Left lobe of liver (tissue), 2 donors: ENCODE results near the gene ADA. TPM values are rescaled to one million over a fixed set of nuclear protein-coding genes. Genes with fewer than 3 reads are reported as not detected.

Experiments
- ATAC-seq: fragments of 200-7000 bp; cut with Tn5 transposase; one replicate; pipeline ENCODE4 v1.9.1; 2020; ENCODE audit warnings: mild to moderate bottlenecking, moderate library complexity
- DNase-seq: peaks from one replicate; pipeline ENCODE4 v3.0.0-alpha.2; 2020; ENCODE audit warnings: low spot score
- total RNA-seq: library from RNA; stranded (reverse); gene quantifications from one replicate; pipeline ENCODE4 v1.2.1, GENCODE V29; 2021
- donor health status: DM: no; HTN: no; CAD: no; lungs with moderate emphysema.
- donor health status: DM: no; HTN: yes; CAD: no.

ADA gene
- total RNA-seq, 1 donor from 2014 or later: 3.7 TPM

DNA sequence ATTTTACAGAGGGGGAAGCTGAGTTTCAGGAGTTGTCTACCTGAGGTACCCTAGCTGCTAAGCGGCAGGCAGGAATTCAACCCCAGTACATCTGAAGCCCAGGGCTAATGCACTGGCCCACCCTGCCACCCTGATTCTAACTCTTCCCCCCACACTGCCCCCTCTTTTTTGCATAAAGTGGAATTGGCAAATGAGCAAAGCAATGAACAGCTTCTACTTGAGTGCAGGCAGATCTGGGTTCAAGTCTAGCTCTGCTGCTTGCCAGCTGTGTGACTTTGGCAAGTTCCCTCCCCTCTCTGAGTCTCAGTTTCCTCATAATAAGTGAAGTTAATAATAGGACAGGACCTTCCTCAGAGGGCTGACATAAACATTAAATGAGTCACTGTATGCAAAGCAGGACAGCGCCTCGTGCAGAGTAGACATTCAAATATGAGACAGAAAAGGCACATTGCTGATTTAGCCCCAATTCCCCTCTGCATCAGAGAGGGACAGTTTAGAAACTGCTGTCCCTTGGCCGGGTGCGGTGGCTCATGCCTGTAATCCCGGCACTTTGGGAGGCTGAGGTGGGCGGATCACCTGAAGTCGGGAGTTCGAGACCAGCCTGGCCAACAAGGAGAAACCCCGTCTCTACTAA is 4.7 kb downstream of the ADA start:
- DNase-seq (no peak), ATAC-seq (no peak)

DNA sequence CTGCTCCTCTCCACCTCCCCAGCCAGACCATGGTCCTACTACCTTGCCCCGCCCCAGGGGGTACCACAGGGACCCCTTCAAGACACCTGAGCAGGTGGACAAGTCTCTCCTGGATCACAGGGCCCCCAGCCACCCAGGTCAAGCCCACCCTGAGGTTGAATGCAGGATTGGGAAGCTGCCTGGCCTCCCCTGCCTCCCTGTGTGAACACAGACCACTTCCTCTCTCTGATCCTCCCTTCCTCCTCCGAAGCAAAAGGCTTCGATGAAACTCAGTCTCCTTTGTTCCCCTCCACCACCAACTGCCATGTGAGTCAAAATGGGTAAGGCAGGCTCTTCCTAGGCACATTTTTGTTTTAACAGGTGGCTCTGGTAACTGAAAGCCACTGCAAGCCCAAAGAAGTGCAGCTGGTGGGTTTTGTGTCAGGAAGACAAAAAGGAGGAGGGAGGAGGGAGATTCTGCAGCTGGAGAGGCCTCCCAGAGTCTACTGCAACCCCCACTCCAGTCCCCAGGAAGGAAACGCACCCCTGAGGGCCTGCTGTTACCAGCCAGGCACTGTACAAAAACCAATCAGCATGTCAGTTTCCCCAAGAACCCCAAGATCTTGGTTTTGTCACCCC is 5.4 kb downstream of the ADA start:
- no peak for ATAC-seq

DNA sequence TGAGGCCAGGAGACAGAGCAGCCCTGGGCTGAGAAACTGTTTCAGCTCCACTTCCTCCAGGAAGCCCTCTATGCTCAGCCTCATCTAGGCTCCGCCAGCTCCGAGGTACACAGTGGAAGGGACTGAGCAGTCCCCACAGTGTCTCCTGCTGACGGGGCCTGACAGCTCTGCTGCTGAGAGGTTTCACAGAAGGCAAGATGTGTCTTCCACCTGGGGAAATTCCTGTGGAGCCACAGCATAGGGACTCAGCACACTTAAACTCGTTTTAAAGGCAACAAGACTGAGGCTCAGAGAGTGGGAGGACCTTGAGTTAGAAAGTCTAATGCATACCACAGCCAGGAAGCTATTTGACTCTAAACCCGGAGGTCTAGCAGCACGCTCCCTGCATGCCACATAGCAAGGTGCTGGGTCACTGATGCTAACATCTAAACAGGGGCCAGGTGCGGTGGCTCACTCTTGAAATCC is 6.8 kb downstream of the ADA start:
- DNase-seq (no peak), ATAC-seq (no peak)

More for the DNA sequence above, 5.4 kb downstream of the ADA start:
- DNase-seq: no peak

DNA sequence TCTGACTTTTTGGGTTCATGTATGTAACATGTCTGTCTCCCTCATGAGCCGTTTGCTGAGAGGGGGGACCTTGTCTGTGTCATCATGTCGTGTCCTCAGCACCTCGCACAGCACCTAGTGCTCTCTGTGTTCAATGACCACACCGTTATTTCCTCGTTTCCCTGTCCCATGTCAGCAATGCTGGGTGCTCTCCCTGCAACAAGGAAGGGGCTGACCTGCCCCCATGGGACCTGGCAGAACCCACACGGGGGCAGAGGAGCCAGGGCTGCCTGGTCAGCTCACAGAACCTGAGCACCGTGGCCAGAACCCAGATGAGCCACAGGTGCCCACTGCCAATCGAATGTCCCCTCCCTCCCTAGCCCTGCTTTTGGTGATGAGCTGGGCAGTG is 7.3 kb downstream of the ADA start:
- DNase-seq: no peak
- ATAC-seq: no peak

DNA sequence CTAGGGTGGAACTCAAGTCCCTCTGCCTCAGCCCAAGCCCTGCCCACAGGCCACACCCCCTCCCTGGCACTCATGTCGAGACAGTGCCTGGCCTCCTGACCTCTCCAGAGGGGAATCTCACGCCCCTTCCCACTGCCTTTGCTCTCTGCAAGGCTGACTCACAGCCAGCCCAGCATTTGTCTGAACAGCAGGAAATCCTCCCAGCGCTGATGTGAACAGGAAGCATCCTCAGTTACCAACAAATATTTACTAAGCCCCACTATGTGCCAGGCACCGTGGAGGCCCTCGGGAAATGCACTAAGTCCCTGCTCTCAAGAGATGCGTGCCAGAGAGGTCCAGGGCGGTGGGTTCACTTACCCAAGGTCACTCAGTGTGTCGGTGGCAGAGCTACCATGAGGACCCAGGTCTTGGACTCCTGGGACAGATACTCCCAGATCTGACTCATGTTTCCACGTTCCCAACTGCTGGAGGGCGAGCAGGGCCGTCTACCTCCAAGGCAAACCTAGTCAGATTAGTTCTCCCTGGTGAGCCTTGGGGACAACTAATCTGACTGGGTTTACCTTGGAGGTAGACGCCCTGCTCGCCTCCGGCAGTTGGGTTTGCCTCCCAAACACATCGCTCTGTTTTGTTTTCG is 7.8 kb downstream of the ADA start:
- ATAC-seq: peak; percentile 30
- peak; percentile 51 for DNase-seq

DNA sequence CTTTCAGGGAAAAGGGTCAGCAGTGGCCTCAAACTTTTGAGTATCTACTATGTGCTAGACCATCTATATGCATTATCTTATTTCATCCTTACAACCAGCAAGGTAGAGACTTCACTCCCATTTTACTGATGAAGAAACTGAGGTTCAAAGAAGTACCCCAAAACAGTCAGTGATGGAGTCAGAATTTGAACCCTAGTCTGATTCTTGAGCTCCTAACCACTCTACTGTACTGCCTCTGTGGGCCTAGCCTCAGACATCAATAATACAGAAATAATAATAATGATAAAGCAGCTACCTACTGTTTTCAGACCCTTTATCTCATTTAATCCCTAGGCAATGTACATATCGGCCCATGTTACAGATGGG is 8.4 kb downstream of the ADA start:
- ATAC-seq (no peak), DNase-seq (no peak)

DNA sequence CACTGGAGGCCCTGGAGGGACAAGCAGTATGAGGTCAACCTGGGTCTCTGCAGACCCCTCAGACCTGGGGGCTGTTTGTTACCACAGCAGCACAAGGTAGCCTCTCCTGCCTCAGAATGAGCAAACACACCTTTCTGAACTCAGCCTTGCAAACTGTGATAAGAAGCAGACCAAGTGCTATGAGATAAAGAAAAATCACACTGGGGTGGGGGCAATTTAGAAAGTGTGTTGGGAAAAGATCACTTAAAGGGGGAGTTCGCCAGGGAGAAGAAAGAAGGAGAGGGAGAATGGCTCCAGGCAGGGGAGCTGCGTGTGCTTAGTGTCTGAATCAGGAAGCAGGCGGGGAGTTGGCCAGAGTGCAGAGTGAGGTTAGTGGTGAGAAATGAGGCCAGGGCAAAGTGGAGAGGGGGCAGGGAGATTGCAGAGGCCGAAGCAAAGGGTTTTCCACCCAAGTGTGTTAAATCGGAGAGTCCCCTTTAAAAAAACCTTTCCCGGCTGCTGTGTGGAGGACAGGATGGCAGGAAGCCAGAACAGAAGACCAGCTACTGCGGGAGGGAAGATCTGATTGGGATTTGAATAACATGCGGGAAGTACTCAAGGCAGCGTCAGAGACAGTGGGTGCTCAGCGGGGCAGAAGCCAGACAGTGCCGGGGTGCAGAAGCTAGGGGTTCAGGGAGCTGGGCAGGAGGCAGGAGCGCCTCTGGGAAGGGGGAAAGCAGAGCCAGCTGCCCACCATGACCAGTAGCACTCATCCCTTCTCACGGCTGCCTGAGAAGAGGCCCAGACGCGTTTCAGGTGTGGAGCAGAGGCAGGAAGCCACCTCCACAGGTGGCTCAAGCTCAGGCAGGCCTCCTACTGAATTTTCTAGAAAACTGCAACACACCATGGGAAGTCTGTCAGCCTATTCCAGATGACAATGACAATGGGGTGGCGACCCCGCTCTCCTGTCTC is 9.0 kb downstream of the ADA start:
- ATAC-seq (peak; percentile 91), DNase-seq (peak; percentile 74)

DNA sequence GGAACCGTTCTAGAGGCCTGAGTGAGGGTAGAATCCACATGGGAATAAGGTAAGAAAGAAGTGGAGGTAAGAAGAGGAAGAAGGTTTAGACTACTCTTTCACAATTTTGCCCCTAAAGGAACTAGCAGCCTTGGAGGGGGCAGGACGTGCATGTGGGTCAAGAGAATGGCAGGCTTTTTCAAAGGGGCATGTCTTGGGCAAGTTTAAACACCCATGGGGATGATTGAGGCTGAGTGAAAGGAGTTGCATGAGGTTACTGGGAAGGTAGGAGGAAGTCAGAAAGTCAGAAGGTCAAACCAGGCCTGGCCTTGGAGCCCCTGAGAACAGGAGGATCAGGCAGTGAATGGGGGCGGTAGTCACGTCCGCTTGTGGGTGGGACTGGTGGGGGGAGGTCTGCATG is 10.2 kb downstream of the ADA start:
- no peak for ATAC-seq
- no peak for DNase-seq

DNA sequence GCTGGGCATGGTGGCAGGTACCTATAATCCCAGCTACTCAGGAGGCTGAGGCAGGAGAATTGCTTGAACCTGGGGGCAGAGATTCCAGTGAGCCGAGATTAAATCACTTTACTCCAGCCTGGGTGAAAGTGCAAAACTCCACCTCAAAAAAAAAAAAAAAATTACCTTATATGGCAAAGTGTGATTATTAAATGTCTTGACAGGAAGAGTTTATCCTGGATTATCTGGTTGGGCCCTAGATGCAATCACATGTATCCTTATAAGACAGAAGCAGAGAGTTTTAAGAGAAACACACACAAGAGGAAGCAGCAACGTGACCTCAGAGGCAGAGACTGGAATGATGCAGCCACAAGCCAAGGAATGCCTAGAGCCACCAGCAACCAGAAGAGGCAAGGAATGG is 11.0 kb downstream of the ADA start:
- DNase-seq: no peak
- no peak for ATAC-seq

DNA sequence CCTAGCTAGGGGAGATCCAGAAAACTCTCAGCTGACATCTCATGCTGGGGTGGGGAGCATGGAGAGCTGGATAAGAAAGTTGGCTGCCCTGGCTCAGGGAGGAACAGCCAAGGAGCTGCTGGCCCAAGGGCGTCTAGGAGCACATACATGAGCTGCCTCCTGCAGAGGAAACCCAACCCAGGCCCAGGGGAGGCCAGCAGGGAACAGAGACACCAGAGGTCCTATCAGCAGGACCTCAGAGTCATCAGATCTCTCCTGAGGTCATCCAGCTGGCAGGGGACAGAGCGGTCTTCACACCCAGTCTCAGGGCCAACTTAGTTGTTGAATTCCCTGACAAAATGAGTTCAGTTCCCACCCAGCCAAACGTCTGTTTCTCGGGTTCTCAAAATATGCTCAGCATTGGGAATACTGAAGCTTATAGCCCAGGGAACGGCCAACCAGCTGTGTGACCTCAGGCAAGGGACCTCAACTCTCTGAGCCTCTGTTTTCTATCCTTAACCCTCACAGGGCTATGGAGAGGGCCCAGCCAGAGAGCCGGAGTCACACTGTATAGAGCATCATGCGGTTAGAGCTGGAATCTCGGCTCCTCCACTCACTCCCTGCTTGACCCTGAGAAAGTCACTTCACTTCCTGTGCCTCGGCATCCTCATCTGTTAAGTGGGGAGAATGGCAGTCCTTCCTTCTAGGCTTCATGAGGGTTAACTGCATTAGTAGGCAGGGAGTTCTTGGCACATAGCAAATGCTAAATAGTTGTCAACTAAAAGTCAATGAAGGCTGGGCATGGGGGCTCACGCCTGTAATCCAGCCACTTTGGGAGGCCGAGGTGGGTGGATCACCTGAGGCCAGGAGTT is 13.8 kb downstream of the ADA start:
- DNase-seq (no peak), ATAC-seq (no peak)

DNA sequence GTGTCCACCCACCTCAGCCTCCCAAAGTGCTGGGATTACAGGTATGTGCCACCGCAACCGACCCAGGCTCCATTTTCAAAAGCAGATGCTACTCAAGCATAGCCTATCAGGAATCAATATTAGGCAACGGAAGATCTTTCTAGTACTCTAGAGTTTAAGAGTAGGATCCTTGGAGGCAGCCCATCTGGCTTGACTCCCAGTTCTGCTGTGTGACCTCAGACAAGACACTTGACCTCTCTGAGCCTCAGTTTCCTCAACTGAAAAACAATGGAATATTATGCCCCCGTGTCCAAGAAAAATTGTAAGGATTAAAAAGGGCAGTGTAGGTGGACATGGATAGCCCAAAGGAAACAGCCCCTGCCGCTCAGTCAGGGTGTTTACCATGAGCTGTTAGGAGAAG is 14.5 kb downstream of the ADA start:
- ATAC-seq: no peak
- DNase-seq: no peak

DNA sequence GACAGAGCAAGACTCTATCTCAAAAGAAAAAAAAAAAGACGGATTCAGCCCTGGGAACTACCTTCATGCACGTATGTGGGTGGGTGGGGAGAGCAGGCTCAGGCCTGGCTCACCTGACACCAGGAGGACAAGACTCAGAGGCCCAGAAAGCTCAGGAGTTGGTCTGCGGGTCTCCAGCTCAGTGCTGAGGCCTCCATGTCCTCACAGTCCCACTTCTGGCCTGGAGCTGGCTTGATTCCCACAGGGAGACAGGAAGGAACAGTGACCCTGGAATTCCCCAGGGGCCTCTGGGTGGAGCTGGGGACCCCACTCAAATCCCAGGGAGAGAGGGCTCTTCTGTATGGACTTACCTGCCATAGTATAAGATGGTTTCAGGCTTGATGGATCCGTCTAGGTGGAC is 15.6 kb downstream of the ADA start:
- ATAC-seq (no peak), DNase-seq (no peak)

DNA sequence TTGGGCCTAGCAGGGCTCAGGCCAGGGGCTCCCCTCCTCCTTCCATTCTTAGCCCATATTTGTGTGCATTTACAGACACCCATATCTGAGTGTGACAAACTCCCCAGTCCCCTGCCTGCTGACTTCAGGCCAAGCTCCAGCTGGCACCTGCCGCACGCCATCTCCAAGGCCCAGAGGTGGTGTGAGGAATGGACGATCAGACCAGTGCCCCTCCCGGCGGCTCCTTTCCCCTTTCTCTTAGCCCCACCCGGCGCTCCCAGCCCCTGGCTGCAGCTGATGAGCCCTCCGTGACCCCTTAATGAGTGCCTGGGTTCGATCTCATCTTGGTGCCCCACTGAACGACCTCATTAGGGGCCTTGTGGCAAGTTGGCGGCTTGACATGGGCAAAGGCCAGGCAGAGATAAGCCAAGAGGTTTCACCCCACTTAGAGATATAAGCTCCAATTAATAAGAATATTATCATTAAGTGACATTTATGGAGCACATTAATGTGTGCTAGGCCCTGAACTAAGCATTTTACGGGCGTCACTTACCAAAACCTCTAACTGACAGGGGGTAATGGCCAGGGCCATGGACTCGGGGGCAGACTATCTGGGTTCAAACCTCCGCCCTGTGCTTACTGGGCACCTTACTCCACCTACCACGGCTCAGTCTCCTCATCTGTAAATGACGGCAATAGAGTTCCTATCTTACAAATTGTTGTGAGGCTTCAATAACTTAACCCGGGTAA is 17.5 kb downstream of the ADA start:
- ATAC-seq: no peak
- DNase-seq: no peak

DNA sequence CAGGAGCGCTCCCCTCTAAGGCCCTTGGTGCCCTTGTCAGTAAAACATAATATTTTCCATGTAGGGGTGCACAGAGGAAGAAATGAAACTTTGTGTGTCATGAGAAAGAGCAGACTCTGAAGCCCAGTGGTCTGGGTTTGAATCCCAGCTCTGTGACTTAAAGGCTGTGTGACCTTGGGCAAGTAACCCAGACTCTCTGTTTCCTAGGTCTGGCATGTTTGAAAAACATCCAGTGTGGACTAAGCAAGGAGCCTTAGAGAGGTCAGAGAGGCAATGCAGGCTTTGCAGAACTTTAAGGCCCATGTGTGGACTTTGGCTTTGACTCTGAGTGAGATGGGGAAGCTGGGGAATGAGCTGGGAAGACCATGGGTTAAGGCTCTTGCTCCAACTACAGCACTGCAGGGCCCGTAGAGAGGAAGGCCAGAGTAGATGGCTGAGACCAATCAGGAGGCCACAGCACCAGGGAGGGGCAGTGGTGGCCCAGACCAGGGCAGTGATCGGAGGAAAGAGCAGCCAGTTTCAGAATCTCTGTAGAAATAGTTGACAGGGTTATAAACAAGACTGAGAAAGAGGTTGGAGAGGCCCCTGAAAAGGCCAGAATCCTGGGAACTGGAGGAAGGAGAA is 18.2 kb downstream of the ADA start:
- ATAC-seq (peak; percentile 24), DNase-seq (no peak)

DNA sequence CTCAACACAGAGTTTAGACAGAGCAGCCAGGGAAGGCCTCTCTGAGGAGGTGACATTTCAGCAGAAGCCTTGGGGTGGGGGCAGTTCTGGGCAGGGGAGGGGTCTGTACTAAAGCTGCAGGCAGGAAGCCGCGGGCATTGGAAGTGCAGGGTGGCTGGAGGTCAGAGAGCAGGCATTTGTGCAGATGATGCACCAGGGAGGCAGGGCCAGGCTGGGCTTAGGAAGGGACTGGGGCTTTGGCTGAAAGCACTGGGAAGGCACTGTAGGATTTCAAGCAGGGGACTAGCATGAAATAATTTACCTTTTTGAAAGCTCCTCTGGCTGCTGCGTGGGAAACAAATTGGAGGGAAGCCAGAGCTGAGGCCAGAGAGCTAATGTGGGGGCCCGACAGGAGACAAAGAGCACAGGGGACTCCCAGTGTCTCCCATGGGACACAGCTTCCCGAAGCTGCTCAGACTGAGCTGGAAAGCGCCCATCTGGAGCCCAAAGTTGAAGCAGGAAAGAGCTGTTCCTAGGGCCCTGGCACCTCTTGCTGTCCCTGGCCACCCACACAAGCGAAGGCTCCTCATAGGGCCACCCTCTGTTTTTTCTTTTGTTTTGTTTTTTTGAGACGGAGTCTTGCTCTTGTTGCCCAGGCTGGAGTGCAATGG is 19.3 kb downstream of the ADA start:
- DNase-seq: no peak
- no peak for ATAC-seq

DNA sequence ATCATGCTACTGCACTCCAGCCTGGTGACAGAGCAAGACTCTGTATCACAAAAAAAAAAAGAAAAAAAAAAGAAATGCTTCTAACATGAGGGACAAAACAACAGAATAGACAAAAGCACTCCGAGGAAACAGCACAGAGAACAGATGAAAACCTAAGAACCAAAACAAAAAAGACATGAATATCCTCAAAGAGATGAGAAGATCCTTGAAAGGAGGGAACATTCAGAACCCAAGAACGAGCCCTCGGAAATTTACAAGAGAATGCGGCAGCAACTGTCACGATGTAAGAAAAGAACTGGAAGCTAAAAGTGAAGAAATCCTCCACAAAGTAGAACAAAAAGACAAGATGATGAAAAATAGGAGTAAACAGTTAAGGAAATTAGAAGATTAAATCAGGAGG is 21.2 kb downstream of the ADA start:
- ATAC-seq (no peak), DNase-seq (no peak)

DNA sequence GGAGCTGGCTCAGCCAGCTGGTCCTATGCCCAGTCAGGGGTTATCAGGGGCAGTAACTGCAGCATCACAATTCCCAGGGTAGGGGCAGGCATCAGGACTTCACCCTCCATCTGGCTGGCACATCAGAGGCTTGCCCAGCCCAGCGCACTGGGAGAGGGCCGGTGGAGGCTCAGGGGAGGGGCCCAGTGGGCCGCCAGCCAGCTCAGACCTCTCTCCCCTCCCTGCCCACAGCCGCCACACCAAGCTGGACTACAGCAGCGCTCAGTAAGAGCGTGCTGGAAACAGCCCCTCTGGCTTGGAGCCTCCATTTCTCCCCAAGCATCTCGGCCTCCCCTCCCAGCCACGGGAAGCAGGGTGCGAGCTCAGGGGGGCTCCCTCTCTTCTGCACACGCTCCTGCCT is 22.0 kb downstream of the ADA start:
- ATAC-seq (peak; percentile 17), DNase-seq (no peak)

DNA sequence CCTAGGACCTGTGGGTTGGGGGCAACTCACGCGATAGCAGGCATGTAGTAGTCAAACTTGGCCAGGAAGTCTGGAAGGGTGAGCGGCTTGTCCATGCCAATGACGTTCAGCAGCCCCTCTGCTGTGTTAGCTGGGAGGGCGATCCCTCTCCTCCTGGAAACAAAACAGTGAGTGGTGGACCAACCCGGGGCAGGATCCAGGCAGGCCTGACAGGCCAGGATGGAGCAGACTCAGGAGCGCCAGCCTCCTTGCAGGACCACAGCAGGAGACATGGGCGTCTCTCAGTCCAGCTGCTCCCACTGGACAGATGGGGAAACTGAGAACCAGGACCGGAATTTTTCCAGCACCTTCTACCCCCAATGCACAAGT is 22.5 kb downstream of the ADA start:
- ATAC-seq: no peak
- no peak for DNase-seq
